NOMO-1 treated with DMSO at 0.1 percent for 48 hours (cell line): Measurements from ENCODE around the gene SHISAL1.

Experiments used
- DNase-seq: peaks from one replicate; lab custom pipeline; 2025; ENCODE audit not compliant: unreplicated experiment; lab: John Stamatoyannopoulos, UW

The SHISAL1 gene

DNA sequence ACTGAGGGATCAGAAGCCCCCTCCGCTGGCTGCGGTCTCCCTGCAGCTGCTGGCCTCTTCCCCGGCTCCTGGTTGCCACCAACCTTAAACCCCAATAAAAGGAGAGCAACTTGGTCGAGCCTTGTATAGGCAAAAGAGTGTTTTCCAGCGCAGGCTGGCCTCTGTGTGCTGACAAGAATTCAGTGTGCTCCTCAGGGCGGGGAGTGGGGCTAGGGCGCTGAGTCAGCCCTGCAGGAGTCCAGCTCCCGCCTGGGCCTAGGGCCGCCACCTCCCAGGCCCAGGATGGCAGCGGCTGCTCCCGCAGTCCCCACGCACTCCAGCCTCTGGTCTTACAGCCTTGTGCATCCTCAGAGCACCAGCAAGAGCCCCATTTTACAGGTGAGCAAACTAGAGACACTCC, at the start of gene SHISAL1:
SHISAL1 (minus strand) TSS at position 186 of the 400 bp plus-strand sequence. CDS start 12,006 bp downstream, outside the sequence.
- no peak for DNase-seq

DNA sequence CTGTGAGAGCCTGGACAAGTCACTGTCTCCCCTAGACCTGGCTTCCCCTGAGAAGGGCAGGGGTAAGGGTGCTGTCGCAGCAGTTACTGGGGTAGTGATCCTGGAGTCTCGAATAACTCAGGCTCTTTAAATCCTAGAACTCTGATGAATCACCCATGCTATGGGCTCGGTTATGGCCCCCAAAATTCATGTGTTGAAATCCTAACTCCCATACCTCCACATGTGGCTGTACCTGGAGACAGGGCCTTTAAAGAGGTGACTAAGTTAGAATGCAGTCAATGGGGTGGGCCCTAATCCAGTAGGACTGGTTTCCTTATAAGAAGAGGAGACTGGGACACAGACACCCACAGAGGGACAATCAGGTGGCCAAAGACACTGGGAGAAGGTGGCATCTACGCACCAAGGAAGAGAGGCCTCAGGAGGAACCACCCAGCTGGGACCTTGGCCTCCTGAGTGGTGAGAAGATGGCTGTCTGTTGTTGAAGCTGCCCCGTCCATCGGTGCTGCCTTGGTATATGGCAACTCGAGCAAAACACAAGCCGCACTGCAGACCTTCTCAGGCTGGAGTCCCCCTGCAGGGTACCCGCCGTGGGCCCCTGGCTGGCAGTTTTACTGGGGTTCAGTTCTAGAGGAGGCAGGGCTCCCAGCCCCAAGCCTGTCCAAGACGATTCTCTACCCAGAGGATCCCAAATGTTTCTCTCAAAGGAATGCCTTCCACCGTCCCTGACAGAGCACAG, 48.8 kb upstream of the SHISAL1 start:
- no peak for DNase-seq

DNA sequence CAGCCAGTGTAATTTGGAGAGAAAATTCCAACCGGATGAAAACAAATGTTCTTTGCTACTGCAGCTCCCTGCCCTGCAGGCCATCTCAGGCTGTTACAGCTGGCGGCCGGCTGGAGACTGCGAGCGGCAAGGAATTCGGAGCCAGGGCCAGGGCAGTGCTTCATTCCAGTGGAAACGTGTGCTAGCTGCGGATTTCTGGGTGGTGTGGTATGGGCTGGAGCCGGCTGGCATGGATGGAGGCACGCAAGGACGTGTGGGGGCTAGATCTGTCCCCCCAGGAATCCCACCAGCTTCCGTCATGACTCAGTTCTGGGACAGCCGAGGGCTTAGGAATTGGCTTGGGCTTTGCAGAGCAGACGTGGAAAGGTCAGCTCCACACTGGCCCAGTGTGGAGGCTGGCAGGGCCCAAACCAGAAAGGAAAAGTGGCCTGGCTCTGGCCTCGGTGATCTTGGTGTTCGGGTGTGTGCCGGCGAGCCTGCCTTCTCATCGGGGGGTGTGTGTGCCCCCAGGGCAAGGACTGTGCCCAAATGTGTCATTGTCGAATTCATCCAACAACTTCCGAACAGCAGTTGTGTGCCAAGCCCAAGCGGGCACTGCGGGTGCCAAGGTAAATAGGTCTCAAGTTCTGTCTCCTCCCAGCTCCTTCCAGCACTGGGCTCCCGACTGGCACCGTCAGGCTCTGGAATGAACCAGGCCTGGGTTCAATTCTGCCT, 48.1 kb upstream of the SHISAL1 start:
- DNase-seq: no peak

DNA sequence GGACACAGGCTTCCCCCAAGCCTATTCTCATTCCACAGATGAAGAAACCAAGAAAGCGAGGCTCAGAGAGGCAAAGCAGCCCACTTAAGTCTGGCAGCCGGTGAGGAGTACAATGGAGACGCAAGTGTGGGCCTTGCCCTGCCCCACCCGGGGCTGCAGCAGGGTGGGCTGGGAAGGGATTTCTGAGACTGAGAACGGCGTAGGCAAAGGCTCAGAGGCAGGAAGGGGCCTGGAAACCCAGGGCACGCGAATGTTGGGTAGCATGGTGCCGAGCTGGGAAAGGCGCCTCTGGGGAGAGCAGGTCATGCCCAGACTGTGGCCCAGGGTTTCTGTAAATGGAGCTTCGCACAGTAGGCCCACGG, 47.5 kb upstream of the SHISAL1 start:
- DNase-seq: no peak

DNA sequence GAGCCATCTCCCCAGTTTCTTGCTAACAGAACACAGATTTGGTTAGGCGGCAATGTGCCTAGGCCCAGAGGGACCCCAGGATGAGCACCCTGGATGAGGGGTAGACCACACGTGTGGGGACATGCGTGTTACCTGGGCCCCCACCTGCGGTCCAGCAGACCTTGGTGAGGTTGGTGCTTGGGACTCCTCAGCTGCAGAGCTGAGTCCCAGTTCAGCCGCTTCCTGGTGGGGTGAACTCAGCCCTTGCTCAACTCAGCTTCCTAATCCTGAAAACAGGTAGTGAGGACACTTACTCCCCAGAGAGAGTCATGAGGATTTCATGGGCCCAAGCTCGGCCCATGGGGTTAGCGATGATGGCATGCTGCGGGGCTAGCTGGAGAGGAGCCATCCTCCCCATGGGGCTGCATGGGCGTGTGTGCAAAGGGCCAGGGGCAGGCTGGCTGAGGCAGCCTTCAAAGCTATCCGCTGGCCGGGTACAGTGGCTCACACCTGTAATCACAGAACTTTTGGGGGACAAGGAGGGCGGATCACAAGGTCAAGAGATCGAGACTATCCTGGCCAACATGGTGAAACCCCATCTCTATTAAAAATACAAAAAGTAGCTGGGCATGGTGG, 46.9 kb upstream of the SHISAL1 start:
- no peak for DNase-seq

DNA sequence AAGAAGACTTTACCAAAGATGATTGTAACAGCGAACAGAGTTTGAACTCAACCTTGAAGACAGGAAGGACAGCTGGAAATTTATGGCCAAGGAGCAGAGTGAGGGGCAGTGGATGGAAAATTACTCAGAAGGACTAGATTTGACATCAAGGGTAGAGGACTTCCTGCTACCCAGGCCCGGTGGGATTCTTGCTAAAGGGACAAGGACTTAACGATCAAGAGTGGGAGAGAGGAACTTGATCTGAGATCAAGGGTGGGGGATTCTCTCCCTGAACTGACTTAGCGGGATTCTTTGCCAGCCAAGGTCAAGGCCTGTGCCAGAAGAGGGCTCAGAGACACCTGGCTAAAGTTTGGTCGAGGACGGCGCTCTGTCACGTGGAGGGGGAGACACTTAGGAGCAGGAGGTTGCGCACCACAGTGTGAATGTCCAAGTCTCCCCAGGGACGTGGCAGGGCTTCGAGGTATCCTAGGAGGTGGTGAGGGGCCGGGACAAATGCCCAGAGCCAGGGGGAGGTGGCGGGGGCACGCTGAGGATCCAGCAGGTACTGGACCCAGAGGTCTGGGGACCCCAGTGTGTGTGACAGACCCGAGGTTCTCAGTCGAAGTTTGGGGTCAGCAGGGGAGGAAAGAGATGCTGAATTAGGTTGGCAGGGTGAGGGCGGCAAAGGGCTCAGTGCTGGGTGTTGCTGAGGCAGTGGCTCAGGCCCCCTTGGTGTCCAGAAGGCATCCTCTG, 46.1 kb upstream of the SHISAL1 start:
- no peak for DNase-seq

DNA sequence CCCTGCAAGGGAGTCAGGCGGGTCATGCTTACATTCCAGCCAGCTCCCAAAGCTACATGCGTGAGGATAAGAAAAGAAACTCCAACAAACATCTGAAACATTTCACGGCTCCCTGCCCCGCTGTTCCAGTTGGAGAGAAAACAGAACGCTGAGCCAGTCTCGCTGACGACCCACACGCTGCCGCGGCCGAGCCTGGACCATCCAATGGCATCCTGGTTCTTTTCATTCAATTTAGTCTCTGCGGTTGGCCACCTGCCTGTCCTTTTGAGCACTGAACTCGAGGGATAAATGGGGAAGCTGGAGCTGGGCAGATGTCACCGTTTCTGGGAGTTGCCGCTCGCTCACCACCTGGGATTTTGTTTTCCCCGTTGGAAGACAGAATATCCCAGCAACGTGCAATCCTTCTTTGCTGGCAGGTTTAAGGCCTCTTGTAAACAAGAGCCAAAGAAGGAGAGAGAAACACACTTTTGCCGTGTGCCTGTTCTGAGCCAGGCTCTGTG, 45.3 kb upstream of the SHISAL1 start:
- no peak for DNase-seq

DNA sequence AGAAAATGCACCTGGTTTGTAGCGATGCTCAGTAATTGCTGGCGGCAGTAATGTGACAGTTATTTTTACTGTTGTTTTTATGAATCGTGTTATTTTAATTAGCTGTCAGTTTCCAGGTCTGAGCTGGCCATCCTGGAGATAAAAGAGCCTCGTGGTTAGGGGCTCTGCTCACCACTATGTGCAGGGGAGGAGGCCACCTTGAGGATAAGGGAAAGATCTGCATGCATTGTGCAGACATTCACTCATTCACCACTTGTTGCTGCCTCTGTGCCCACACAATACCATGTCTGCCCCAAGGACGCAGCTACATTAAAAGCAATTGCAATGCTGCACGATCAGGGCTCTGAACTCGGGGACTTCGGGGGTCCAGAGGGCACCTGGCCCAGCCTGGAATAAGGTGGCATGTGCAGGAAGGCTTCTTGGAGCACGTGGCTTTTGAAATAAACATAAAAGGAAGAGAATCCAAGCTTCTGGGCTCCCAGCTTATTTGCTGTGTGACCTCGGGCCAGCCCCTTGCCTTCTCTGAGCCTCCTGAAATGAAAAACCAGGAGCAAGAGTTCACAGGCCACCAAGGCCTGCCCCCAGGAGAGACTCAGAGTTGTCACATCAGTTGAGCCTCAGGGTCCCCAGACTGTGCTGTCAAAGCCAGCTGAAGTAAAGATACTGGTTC, 44.7 kb upstream of the SHISAL1 start:
- DNase-seq: no peak

DNA sequence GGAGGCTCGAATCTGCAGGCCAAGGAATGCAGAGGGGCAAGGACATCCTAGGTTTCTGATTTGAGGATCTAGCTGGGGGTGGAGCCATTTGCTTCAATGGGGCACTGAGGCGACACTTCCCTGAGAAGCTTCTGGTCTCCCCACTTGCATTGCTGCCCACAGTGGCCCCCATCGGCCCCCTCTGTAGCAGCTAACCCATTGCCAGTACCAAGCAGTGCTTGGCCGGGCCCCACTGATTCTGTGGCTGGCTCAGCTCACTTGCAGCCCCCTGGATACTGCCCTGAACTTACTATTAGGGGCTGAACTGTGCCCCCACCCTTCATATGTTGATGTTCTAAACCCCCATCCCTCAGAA, 42.9 kb upstream of the SHISAL1 start:
- no peak for DNase-seq

DNA sequence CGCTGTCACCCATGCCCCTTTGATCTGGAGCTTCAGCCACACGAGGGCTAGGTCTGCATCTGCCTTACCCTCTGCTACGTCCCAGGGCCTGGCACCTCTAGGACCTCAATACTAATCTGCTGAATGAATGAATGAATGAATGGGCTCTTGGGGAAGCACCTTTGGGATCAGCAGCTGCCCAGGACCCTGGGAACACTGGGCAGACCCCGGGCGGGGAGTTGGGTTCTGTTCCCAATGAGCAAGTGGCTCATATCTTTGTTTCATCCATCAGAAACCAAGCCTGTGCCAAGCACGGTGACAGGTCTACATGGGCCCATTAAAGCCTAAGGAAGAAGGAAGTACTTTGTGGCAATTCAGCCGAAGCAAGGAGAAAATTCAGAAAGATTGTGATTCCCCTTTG, 41.5 kb upstream of the SHISAL1 start:
- no peak for DNase-seq

DNA sequence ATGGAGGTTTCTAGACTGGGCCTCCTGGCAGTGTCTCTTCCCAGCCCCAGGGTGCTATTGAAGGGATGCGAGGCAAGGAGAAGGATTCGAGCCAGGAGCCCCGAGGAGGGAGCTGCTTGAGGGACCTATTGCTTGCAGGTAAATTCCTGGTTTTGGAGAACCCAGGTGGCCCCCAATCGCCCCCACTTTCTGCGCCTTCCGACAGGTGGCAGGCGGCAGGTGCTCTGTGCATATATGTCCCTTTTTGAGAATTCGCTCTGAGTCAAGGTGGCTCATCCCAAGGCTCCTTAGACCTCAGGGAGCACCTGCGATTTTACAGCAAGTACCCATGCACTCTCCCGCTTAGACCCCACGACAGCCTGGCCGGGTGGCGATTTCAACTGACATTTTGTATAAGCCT, 40.3 kb upstream of the SHISAL1 start:
- DNase-seq: no peak

DNA sequence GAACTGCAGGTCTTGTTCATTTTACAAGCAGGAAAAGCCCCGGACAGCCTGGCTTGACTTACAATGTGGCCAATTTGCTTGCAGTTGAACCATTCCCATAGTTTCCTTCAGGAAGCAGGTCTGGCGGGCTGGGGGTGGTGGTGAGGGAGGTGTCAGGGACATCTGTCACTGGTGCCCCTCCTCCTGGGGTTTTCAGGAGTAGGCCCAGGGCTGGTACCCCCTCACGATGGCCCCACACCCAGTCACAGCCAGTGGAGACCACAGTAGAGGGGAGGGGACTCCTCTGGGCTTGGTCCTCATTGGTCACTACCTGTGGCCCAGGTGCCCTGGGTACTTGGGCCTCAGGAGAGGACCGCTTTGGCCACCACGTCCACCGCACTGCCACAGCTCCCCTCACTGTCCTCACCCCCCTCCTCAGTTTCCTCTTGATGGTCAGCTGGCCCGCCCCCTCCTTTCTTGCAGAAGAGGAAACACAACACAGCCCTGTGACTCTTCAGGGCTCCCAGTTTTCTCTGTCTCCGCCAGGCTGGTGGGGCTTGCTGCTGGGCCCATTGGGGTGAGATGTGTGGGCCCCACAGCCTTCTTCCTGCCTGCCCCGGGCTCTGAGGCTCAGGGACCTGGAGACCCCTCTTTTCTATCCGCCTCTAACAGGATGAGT, 39.8 kb upstream of the SHISAL1 start:
- no peak for DNase-seq

DNA sequence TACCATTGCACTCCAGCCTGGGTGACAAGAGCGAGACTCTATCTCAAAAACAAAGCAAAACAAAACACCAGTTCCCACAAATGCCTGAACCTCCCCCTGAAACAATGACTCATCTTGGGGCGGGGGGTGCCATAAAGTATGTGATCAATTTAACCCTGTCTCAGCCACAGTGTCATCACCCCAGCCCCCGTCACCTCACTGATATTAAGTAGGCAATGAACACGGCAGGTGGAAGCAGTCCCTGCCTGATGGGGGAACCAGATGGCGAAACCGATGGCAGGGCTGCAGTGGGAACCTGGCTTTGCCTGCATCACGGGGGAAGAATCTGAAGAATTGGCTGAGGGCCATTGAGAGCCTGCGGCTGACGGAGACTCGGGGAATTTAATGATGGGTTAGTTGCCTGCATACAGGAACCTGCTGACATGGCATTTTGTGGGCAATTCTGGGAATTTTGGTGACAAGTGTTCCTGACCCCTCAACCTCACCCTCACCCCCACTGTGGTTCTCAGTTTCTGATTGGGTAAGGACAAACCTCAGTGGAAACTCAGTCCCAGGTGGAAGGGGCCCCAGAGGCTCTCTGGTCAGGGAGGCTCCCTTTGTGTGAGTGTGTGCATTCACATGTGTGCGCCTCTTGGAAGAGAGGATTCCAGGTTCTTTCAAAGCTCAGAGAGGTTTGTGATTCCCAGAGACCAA, 39.1 kb upstream of the SHISAL1 start:
- DNase-seq: peak; percentile 9

DNA sequence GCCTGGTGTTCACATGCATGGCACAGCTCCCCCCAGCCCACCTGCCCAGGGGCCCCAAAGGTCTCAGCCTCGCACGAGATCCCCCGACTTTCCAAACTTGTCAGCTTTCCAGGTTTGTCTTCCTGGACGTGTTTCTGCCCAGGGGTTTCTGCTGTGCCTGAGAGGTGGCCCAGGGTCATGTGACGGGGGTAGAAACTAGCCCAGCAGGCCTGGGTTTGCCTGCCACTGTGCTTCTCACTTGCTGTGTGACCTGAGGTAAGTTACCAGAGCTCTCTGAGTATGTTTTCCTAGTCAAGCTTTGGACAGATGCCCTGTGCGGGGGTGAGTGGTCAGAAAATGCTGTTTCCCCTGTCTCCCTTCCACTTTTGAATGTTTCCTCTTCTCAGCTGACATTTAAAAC, 38.3 kb upstream of the SHISAL1 start:
- no peak for DNase-seq

DNA sequence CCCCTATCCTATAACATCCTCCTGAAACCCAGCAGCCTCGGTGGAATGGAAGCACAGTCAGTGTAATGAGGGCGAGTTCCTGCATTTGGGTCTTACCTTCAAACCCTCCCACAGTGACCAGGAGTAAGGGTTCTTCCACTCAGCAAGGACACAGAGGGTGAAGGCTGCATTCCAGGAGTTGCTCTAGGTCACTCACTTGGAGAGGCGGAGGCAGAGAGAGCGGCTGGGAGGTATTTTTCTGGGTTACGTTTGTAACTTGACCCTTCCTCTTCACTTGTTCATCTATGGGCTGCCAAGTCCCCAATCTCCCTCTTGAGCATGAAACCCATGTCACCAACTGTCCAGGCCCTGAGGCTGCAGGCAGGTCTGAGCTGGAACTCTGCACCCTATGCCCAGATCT, 36.8 kb upstream of the SHISAL1 start:
- no peak for DNase-seq

DNA sequence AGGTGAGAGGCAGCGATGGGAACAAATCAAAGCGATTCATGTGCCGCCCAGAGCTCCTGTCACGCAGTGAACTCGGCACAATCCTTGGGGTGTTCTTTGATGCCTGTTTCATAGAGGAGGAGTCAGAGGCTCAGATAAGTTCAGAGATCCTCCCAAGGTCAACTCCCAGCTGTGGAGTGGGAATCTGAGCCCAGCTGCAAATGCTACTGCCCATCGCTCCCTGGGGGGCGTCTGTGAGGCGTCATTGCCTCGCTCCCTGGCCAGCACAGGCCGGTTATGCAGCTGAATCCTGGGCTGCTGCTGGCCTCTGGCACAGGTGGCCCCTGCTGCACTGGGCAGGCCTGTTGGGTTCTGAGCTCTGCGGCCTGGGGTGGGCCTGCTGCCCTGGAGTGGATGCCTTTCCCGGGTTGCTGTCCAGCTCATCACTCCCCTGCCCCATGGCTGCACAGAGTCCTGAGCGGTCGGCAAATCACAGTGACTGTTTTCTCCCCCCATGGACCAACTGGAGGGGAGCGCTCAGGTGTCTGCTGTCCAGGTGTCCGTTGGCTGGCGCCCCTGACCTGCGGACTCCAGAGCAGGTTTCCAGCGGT, 36.3 kb upstream of the SHISAL1 start:
- no peak for DNase-seq

DNA sequence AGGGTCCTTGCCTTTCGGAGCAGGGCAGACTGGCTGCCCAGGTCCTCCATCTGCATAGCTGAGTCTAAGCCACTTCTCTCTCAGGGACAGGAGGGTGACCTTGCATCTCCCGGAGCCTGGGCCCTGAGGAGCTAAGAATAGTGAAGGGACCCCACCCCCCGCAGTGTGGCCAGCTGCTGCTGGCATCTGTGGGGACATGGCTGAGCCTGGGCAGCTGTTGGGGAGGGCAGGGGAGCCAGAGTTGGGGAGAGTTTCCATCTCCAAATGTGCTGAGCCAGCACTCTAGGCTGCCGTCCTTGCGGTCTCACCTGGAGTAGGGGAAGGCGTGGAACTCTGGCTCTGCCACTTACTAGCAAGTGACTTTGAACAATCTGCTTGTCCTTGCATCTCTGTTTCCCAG, 34.8 kb upstream of the SHISAL1 start:
- DNase-seq: no peak

DNA sequence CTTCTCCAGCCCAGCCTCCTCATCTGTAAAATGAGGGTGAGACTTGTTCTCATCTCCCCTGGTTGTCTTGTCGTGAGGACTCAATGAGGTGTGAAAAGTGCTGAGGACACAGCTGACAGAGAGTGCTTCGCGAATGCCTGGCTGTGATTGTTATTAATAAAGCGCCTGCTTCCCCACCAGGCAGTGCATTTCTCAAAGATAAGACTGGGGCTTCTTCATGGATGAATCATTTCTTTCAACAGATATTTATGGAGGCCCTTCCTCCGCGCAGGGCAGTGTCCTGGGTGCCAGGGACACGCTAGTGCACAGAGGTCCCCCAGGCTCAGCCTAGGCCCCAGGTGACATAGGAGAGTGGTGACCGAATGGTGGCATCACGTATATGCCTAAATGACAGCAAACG, 34.3 kb upstream of the SHISAL1 start:
- no peak for DNase-seq

DNA sequence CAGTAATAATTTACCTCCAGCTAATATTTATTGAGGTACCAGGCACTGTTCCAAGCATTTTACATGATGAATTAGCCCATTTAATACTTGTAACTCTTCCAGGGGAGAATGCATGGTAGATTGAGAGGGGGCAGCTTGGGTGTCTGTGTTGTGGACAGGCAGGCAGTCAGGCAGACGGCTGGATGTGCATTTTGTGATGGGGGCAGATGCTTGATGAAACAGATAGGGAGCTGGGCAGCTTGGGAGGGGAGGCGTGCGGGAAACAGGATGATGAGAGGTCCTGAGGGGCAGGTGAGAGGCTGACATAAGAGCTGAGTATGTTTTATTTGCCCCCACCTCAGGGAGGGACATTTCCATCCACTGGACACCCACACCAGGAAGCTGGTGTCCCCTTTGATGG, 33.1 kb upstream of the SHISAL1 start:
- DNase-seq: no peak

DNA sequence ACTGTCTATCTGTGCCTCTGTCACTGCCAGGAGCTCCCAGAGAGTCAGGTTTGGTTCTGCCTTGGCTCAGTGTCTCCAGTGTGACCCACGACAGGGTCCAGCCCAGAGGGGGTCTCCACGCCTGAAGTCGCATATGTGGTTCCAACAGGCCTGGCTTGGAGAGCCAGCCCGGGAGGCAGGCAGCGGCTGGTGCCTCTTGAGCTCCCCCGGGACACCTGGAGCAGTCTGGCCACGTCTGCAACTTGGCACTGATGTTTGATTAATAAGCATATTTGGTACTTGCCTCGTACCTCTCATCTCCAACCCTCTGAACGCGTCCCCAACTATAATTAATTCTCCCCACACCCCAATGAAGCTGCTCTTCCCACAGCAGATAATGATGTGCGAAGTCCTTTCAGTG, 31.7 kb upstream of the SHISAL1 start:
- DNase-seq: no peak
